Endothelial cell of umbilical vein (primary cell): ENCODE measurements around the gene DCAF6. TPM values are rescaled to one million over a fixed set of nuclear protein-coding genes. Genes with fewer than 3 reads are reported as not detected.

Source experiments
- BruUV-seq: library from RNA; stranded (reverse); fragments of 400-500 nt; replicated peaks from 2 replicates; lab custom pipeline; 2021; lab: Mats Ljungman, UMichigan
- CTCF ChIA-PET: fragments of 300-600, 350-600 bp; sonication (Branson Sonifier 250); formaldehyde crosslinking; loops from one replicate; lab custom pipeline; 2021; ENCODE audit warnings: antibody characterized with exemption, inconsistent platforms; lab: Charles Lee
- POLR2A ChIA-PET: fragments of 300-600, 350-600 bp; sonication (Branson Sonifier 250); formaldehyde crosslinking; loops from one replicate; lab custom pipeline; 2021; ENCODE audit warnings: antibody characterized with exemption, inconsistent platforms; lab: Charles Lee
- DNase-seq: peaks from one replicate; pipeline ENCODE4 v3.0.0-alpha.2; 2011; ENCODE audit warnings: low read depth, low spot score
- FAIRE-seq: peaks from 2 replicates; lab custom pipeline; 2011; peaks lifted over from hg19 to GRCh38; lab: Jason Lieb, UNC
- H2AFZ ChIP-seq: 2 replicates; pipeline ENCODE4 v1.6.0; 2012; ENCODE audit warnings: low read depth, low read length, control low read depth, inconsistent platforms
- H3K27ac ChIP-seq: 2 replicates; pipeline ENCODE4 v1.5.1; 2011; ENCODE audit warnings: low read depth, mild to moderate bottlenecking, control low read depth, low read length, moderate library complexity; ENCODE audit not compliant: insufficient read depth
- H3K27me3 ChIP-seq, 2 experiments: 2 replicates each; pipeline versions ENCODE4 v1.6.0 to v1.6.1; 2011; ENCODE audit warnings: low read length in 2 of 2, mixed read lengths in 1 of 2; ENCODE audit not compliant: control insufficient read depth in 2 of 2, insufficient read depth in 2 of 2
- H3K36me3 ChIP-seq, 2 experiments: 2 replicates in 1 of 2; 3 replicates in 1 of 2; pipeline ENCODE4 v1.5.1; 2011; ENCODE audit warnings: low read length in 2 of 2, mild to moderate bottlenecking in 1 of 2, moderate library complexity in 1 of 2; ENCODE audit not compliant: control insufficient read depth in 2 of 2, insufficient read depth in 2 of 2; ENCODE audit errors: extremely low read depth in 1 of 2
- H3K4me1 ChIP-seq: 3 replicates; pipeline ENCODE4 v1.5.1; 2011; ENCODE audit warnings: mild to moderate bottlenecking, low read length; ENCODE audit not compliant: control insufficient read depth, insufficient read depth; ENCODE audit errors: extremely low read depth
- H3K4me2 ChIP-seq: 2 replicates; pipeline ENCODE4 v1.6.1; 2011; ENCODE audit warnings: low read length, control low read depth, mixed read lengths; ENCODE audit not compliant: insufficient read depth
- H3K4me3 ChIP-seq, 3 experiments: fragments of 200-600 bp in 1 of 3; sonication (generic), shearing (Covaris generic) in 1 of 3; replicated peaks in 1 of 3; 2 replicates each; pipeline ENCODE4 v1.5.1; 2011 to 2016; ENCODE audit warnings: control low read depth in 3 of 3, low read length in 3 of 3, mild to moderate bottlenecking in 2 of 3, inconsistent platforms in 1 of 3, low read depth in 1 of 3, moderate library complexity in 1 of 3; ENCODE audit not compliant: insufficient read depth in 1 of 3
- H3K79me2 ChIP-seq: 2 replicates; pipeline ENCODE4 v1.6.0; 2012; ENCODE audit warnings: low read length, inconsistent platforms; ENCODE audit not compliant: control insufficient read depth, insufficient read depth
- H3K9ac ChIP-seq: replicated peaks from 2 replicates; pipeline ENCODE3; 2011; ENCODE audit warnings: low read length, control low read depth; ENCODE audit not compliant: insufficient read depth; ENCODE audit errors: extremely low read depth
- H3K9me1 ChIP-seq: replicated peaks from 3 replicates; pipeline ENCODE4 v1.6.0; 2011; ENCODE audit warnings: mild to moderate bottlenecking, low read length; ENCODE audit not compliant: control insufficient read depth, insufficient read depth; ENCODE audit errors: extremely low read depth
- H3K9me3 ChIP-seq: replicated peaks from 2 replicates; pipeline ENCODE4 v1.5.1; 2012; ENCODE audit warnings: low read length, inconsistent platforms; ENCODE audit not compliant: control insufficient read depth, insufficient read depth
- H4K20me1 ChIP-seq: replicated peaks from 2 replicates; pipeline ENCODE3; 2011; ENCODE audit warnings: mild to moderate bottlenecking, low read length; ENCODE audit not compliant: control insufficient read depth, insufficient read depth; ENCODE audit errors: extremely low read depth
- CTCF ChIP-seq, 2 donors: IDR thresholded peaks; 1 replicate in 1 of 2; 2 replicates in 1 of 2; pipeline ENCODE4 v1.5.1; 2011; ENCODE audit warnings: low read length in 2 of 2, mild to moderate bottlenecking in 2 of 2, moderate library complexity in 2 of 2, control low read depth in 1 of 2, inconsistent platforms in 1 of 2, low read depth in 1 of 2; ENCODE audit not compliant: insufficient read depth in 1 of 2; ENCODE audit errors: extremely low read depth in 1 of 2
- EZH2 ChIP-seq: IDR thresholded peaks from 2 replicates; pipeline ENCODE4 v1.6.1; 2012; ENCODE audit warnings: borderline replicate concordance, low read depth, mild to moderate bottlenecking, moderate library complexity, low read length, inconsistent platforms; ENCODE audit not compliant: severe bottlenecking
- FOS ChIP-seq: IDR thresholded peaks from 2 replicates; pipeline ENCODE4 v1.6.1; 2011; ENCODE audit warnings: mild to moderate bottlenecking, low read length, moderate library complexity, borderline replicate concordance; ENCODE audit not compliant: insufficient read depth
- GATA2 ChIP-seq: IDR thresholded peaks from 2 replicates; pipeline ENCODE4 v1.7.0; 2011; ENCODE audit warnings: low read depth, mild to moderate bottlenecking, moderate library complexity, mixed read lengths, low read length; ENCODE audit not compliant: insufficient read length, insufficient read depth
- JUN ChIP-seq: IDR thresholded peaks from 2 replicates; pipeline ENCODE4 v1.6.1; 2011; ENCODE audit warnings: borderline replicate concordance, low read depth; ENCODE audit not compliant: insufficient read length, insufficient read depth
- MAX ChIP-seq: IDR thresholded peaks from 2 replicates; pipeline ENCODE4 v1.6.1; 2011; ENCODE audit not compliant: insufficient read depth, insufficient read length
- MYC ChIP-seq: IDR thresholded peaks from one replicate; pipeline ENCODE4 v1.6.1; 2011; ENCODE audit warnings: mild to moderate bottlenecking, low read depth, low read length
- POLR2A ChIP-seq: IDR thresholded peaks from 2 replicates; pipeline ENCODE4 v1.6.1; 2012; ENCODE audit warnings: low read depth, mild to moderate bottlenecking, control low read depth, low read length
- POLR2AphosphoS5 ChIP-seq: IDR thresholded peaks from 2 replicates; pipeline ENCODE4 v1.6.1; 2012; ENCODE audit warnings: low read depth, mild to moderate bottlenecking, control low read depth, low read length, moderate library complexity; ENCODE audit not compliant: insufficient read depth
- dilution Hi-C: fragments of 300-500 bp; cut with MboI; formaldehyde crosslinking; loops from one replicate; pipeline ENCODE4 v1.15.0; 2019; ENCODE audit warnings: low sequenced_read_pairs; ENCODE audit not compliant: extremely low pct_ligation_motif_present
- intact Hi-C: fragments of 100-400 bp; cut with micrococcal nuclease; formaldehyde crosslinking; loops from one replicate; pipeline ENCODE4 v1.10.0; 2022
- polyA plus RNA-seq, 4 experiments: library from polyadenylated mRNA; depleted of rRNA in 3 of 4; stranded (reverse) in 3 of 4; unstranded in 1 of 4; fragments of >200 nt; gene quantifications; 2 replicates each; pipeline versions ENCODE4 v1.2.1 to v1.2.3, GENCODE V29; 2011 to 2012; ENCODE audit warnings: missing spikeins in 1 of 4
- total RNA-seq: library from RNA; stranded (reverse); gene quantifications from 2 replicates; pipeline ENCODE4 v1.2.3, GENCODE V29; 2021

The DCAF6 gene
- total and polyA plus RNA-seq, 2 donors (not counting 3 experiments of a cell fraction or from before 2014, with no cell fraction given), result 28.6 to 39.4 TPM

- DNase-seq (no peak), FAIRE-seq (no peak)
- H3K79me2 ChIP-seq, result no peaks in the 10 kb centered on the region
- peaks cover 0 to 7% of the 10 kb centered on the region in 2 experiments for H3K36me3 ChIP-seq
- H4K20me1 ChIP-seq, result no peaks in the 10 kb centered on the region
- no peaks in the 10 kb centered on the region for H3K9me3 ChIP-seq
- no peaks in the 10 kb centered on the region for H3K9me1 ChIP-seq
- no TSS peak for BruUV-seq
- H3K4me3 ChIP-seq, result no peak overlapping the region
- no peak overlapping the region for H3K9ac ChIP-seq
- CTCF ChIA-PET, result interaction anchor here (0.5 to 4.7 kb wide), 2 partner anchors 22 to 34 kb away, joined by 3 to 25 read pairs; no protein-coding TSS in a partner anchor
- no peaks in the 10 kb centered on the region for H3K4me1 ChIP-seq
- TF ChIP-seq MAX (no peak), FOS (no peak), CTCF (IDR thresholded peaks at IDR 0.05; ENCODE audit: extremely low read depth in 1 of 2, insufficient read depth in 1 of 2, low read depth in 1 of 2, low read length in 2 of 2) (no peak), MYC (no peak), JUN (no peak), GATA2 (no peak), POLR2AphosphoS5 (no peak), EZH2 (no peak), POLR2A (no peak)
- dilution Hi-C loops, result no loop called here
- POLR2A ChIA-PET, result no interaction called here
- no peak overlapping the region for H3K27ac ChIP-seq
- H2AFZ ChIP-seq, result no peak overlapping the region
- H3K4me2 ChIP-seq, result no peak overlapping the region
- H3K27me3 ChIP-seq, result no peaks in the 10 kb centered on the region
- intact Hi-C loops, result no loop called here
Measured at GRCh38 chr1:168104535-168104934, 168.1 kb downstream of the DCAF6 start.
